ENCODE data around the gene TMED1. TPM values are rescaled to one million over a fixed set of nuclear protein-coding genes. Genes with fewer than 3 reads are reported as not detected.

Gene TMED1
- total and polyA plus RNA-seq, 2 experiments from 2014 or later, result 65.0 to 95.4 TPM

DNA sequence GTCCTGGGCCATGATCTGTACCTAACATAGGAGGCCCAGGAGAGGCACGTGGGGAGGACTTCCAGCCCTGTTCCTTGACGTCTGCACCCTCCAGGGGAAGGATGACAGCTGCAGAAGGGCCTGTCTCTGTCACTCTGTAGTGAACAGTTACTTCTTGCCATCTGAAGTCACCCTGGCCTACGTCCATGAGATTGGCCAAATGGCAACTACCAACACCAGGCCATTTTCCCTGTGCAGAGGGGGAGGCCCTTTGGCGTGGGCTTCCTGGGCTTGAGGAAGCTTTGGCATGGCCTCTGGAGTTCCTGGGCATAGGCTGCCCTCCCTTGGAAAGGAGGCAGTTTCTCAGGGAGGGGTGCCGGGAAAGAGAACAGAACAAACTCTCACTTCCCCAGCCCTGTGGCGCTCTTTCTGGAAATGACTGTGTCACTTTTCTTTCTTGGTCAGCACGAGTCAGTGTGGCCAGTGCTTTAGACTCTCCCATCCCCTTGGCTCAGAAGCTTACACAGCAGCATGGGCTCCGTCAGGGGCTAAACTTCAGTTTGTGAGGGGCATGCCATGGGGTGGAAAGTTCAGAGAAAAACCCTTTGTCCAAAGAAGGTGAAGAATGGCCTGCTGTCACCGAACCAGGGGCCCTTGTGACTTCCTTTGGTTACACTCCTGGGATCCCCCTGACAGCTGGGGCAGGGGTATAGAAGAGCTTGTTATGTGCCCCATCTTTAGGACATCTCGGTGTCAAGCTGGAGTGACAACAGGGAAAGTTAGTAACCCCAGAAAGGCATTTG is 40.6 kb upstream of the TMED1 start:
- Histone ChIP-seq H3K79me2 (peaks cover 99% of the 10 kb centered on the region), H3K4me1 (ENCODE audit: insufficient read depth) (peaks cover 23% of the 10 kb centered on the region), H2AFZ (no peak overlapping the region), H3K9me3 (ENCODE audit: low read depth) (no peaks in the 10 kb centered on the region), H3K27ac (no peak overlapping the region), H3K9me2 (replicated peaks; ENCODE audit: insufficient read depth) (no peaks in the 10 kb centered on the region), H3K4me2 (no peak overlapping the region), H3K27me3 (no peaks in the 10 kb centered on the region), H4K20me1 (ENCODE audit: insufficient read depth, poor library complexity, severe bottlenecking) (peaks cover 20% of the 10 kb centered on the region), H3K4me3 (no peak overlapping the region), H3K36me3 (replicated peaks; ENCODE audit: insufficient read depth, low read depth) (no peaks in the 10 kb centered on the region)
- WGBS (ENCODE audit: low lambda C conversion rate, missing lambda C conversion rate), result 90% methylated on average over 10 of the region's 10 CpGs
- DNase-seq (ENCODE audit: low spot score), result no peak
- TF ChIP-seq EZH2 (IDR thresholded peaks at IDR 0.05; ENCODE audit: borderline replicate concordance) (no peak), EZH2phosphoT487 (IDR thresholded peaks at IDR 0.05; ENCODE audit: low read depth, severe bottlenecking, unreplicated experiment) (no peak)
- TF ChIP-seq, protein P1, sequence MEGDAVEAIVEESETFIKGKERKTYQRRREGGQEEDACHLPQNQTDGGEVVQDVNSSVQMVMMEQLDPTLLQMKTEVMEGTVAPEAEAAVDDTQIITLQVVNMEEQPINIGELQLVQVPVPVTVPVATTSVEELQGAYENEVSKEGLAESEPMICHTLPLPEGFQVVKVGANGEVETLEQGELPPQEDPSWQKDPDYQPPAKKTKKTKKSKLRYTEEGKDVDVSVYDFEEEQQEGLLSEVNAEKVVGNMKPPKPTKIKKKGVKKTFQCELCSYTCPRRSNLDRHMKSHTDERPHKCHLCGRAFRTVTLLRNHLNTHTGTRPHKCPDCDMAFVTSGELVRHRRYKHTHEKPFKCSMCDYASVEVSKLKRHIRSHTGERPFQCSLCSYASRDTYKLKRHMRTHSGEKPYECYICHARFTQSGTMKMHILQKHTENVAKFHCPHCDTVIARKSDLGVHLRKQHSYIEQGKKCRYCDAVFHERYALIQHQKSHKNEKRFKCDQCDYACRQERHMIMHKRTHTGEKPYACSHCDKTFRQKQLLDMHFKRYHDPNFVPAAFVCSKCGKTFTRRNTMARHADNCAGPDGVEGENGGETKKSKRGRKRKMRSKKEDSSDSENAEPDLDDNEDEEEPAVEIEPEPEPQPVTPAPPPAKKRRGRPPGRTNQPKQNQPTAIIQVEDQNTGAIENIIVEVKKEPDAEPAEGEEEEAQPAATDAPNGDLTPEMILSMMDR (IDR thresholded peaks at IDR 0.05; ENCODE audit: poor library complexity), result no peak

DNA sequence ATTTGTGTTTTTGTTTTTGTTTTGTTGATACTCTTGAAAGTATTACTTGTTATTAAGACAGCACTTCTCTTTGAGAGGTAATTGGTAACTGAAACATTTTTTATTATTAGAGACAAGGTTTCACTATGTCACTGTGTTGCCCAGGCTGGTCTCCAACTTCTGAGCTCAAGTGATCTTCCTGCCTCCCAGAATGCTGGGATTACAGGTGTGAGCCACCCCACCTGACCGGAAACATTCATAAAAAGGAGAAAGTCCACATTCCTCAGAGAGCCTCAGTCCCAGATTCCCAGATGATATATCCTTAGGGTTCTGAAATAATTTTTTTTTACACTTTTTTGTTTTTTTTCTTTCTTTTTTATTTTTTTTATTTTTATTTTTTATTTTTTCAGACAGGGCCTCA is 38.0 kb upstream of the TMED1 start:
- 80% methylated on average over 1 of the region's 1 CpG for WGBS (ENCODE audit: low lambda C conversion rate, missing lambda C conversion rate)
- peaks cover 20% of the 10 kb centered on the region for H3K4me1 ChIP-seq (ENCODE audit: insufficient read depth)
- no peak overlapping the region for H3K4me3 ChIP-seq
- peaks cover 73% of the 10 kb centered on the region for H3K79me2 ChIP-seq
- DNase-seq (ENCODE audit: low spot score), result no peak
- no peaks in the 10 kb centered on the region for H3K27me3 ChIP-seq
- H3K27ac ChIP-seq, result peak overlapping the region; percentile 79
- H3K4me2 ChIP-seq, result peak overlapping the region; percentile 54
- no peaks in the 10 kb centered on the region for H3K36me3 ChIP-seq (replicated peaks; ENCODE audit: insufficient read depth, low read depth)
- no peaks in the 10 kb centered on the region for H3K9me3 ChIP-seq (ENCODE audit: low read depth)
- no peak for TF ChIP-seq EZH2phosphoT487 (IDR thresholded peaks at IDR 0.05; ENCODE audit: low read depth, severe bottlenecking, unreplicated experiment)
- TF ChIP-seq EZH2 (IDR thresholded peaks at IDR 0.05; ENCODE audit: borderline replicate concordance), result no peak
- TF ChIP-seq, protein P1 (IDR thresholded peaks at IDR 0.05; ENCODE audit: poor library complexity), result no peak
- H2AFZ ChIP-seq, result no peak overlapping the region
- H3K9me2 ChIP-seq (replicated peaks; ENCODE audit: insufficient read depth), result no peaks in the 10 kb centered on the region
- peaks cover 4% of the 10 kb centered on the region for H4K20me1 ChIP-seq (ENCODE audit: insufficient read depth, poor library complexity, severe bottlenecking)

DNA sequence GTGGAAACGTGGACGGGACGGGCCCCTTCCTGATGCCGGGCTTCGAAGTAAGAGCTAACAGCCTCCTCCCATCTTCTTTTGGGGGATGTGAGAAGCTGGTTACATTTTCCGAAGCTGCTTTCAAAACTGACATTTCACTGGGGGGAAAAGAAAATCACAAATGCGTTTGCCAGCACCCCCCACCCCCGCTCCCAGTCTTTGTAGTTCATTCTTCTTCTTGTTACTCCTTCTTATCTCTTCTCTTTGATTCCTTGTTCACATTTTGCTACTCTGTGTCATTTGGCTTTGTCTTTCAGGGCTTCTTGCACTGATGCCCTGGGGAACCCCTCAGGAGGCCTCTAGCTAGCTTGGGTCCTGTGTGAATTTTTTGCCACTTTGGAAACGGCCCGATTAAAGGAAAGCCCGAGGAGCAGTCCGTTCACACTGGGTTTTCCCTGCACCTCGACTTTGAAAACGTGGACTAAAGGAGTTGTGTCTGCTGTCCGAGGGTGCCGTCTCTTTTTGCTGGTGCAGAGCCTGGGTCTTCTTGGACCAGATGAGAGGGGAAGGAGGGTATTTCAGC is 36.6 kb upstream of the TMED1 start:
- peak overlapping the region; percentile 51 for H2AFZ ChIP-seq
- H3K4me1 ChIP-seq (ENCODE audit: insufficient read depth), result peaks cover 20% of the 10 kb centered on the region
- no peak for DNase-seq (ENCODE audit: low spot score)
- no peaks in the 10 kb centered on the region for H3K9me2 ChIP-seq (replicated peaks; ENCODE audit: insufficient read depth)
- no peaks in the 10 kb centered on the region for H3K9me3 ChIP-seq (ENCODE audit: low read depth)
- peaks cover 59% of the 10 kb centered on the region for H3K79me2 ChIP-seq
- peak overlapping the region; percentile 97 for H3K27ac ChIP-seq
- H3K27me3 ChIP-seq, result no peaks in the 10 kb centered on the region
- no peaks in the 10 kb centered on the region for H3K36me3 ChIP-seq (replicated peaks; ENCODE audit: insufficient read depth, low read depth)
- H3K4me3 ChIP-seq, result peak overlapping the region; percentile 60
- 9% methylated on average over 16 of the region's 16 CpGs for WGBS (ENCODE audit: low lambda C conversion rate, missing lambda C conversion rate)
- peaks cover 2% of the 10 kb centered on the region for H4K20me1 ChIP-seq (ENCODE audit: insufficient read depth, poor library complexity, severe bottlenecking)
- TF ChIP-seq EZH2phosphoT487 (IDR thresholded peaks at IDR 0.05; ENCODE audit: low read depth, severe bottlenecking, unreplicated experiment), result no peak
- no peak for TF ChIP-seq EZH2 (IDR thresholded peaks at IDR 0.05; ENCODE audit: borderline replicate concordance)
- TF ChIP-seq, protein P1 (IDR thresholded peaks at IDR 0.05; ENCODE audit: poor library complexity), result no peak
- H3K4me2 ChIP-seq, result peak overlapping the region; percentile 93
